MM.1S (cell line): ENCODE results near the gene SIM2.

Experiments used
- DNase-seq: peaks from one replicate; pipeline ENCODE4 v3.0.0-alpha.2; 2015
- H2AFZ ChIP-seq: fragments of 300-600 bp; sonication (generic); 2 replicates; pipeline ENCODE4 v1.6.0; 2016; ENCODE audit warnings: antibody characterized with exemption, low read length
- H3F3A ChIP-seq: fragments of 300-600 bp; sonication (generic); 2 replicates; pipeline ENCODE4 v1.6.1; 2016; ENCODE audit warnings: mild to moderate bottlenecking, antibody characterized with exemption, low read length, moderate library complexity, mixed read lengths; ENCODE audit not compliant: insufficient read depth
- H3K27ac ChIP-seq: fragments of 300-600 bp; sonication (generic); 2 replicates; pipeline ENCODE4 v1.5.1; 2016; ENCODE audit warnings: mild to moderate bottlenecking, low read length
- H3K27me3 ChIP-seq: fragments of 300-600 bp; sonication (generic); replicated peaks from 2 replicates; pipeline ENCODE4 v1.6.0; 2016; ENCODE audit warnings: low read length; ENCODE audit not compliant: insufficient read depth
- H3K36me3 ChIP-seq: fragments of 300-600 bp; sonication (generic); replicated peaks from 2 replicates; pipeline ENCODE4 v1.6.1; 2016; ENCODE audit warnings: mild to moderate bottlenecking, low read length, mixed read lengths; ENCODE audit not compliant: insufficient read depth
- H3K4me1 ChIP-seq: fragments of 300-600 bp; sonication (generic); 2 replicates; pipeline ENCODE4 v1.6.1; 2016; ENCODE audit warnings: low read length, mixed read lengths
- H3K4me2 ChIP-seq: fragments of 300-600 bp; sonication (generic); 2 replicates; pipeline ENCODE4 v1.6.0; 2016; ENCODE audit warnings: low read depth, low read length
- H3K4me3 ChIP-seq: fragments of 300-600 bp; sonication (generic); 2 replicates; pipeline ENCODE4 v1.5.1; 2016; ENCODE audit warnings: low read length, mixed read lengths
- H3K79me2 ChIP-seq: fragments of 300-600 bp; sonication (generic); 2 replicates; pipeline ENCODE4 v1.6.1; 2016; ENCODE audit warnings: mixed run types, low read length, mixed read lengths
- H3K9ac ChIP-seq: fragments of 300-600 bp; sonication (generic); 2 replicates; pipeline ENCODE4 v1.6.1; 2016; ENCODE audit warnings: low read length, mixed read lengths
- H3K9me2 ChIP-seq: fragments of 300-600 bp; sonication (generic); replicated peaks from 2 replicates; pipeline ENCODE4 v1.6.1; 2016; ENCODE audit warnings: mild to moderate bottlenecking, low read length, mixed read lengths; ENCODE audit not compliant: insufficient read depth
- H3K9me3 ChIP-seq: fragments of 300-600 bp; sonication (generic); replicated peaks from 2 replicates; pipeline ENCODE4 v1.6.1; 2016; ENCODE audit warnings: mild to moderate bottlenecking, low read length, mixed read lengths; ENCODE audit not compliant: insufficient read depth
- H4K20me1 ChIP-seq: fragments of 300-600 bp; sonication (generic); 2 replicates; pipeline ENCODE4 v1.6.1; 2016; ENCODE audit warnings: mild to moderate bottlenecking, low read length, moderate library complexity, mixed read lengths; ENCODE audit not compliant: insufficient read depth
- EZH2 ChIP-seq: fragments of 300-600 bp; sonication (generic); optimal IDR thresholded peaks from 2 replicates; pipeline ENCODE3; 2017; ENCODE audit warnings: low read depth, mild to moderate bottlenecking, antibody characterized with exemption, low read length, mixed read lengths
- EZH2phosphoT487 ChIP-seq: fragments of 300-600 bp; sonication (generic); IDR thresholded peaks from 2 replicates; pipeline ENCODE4 v1.6.1; 2018; ENCODE audit warnings: antibody characterized with exemption, low read length
- TF ChIP-seq, protein P1 (sequence below): fragments of 300-600 bp; sonication (generic); IDR thresholded peaks from 2 replicates; pipeline ENCODE4 v1.5.1; 2016; ENCODE audit warnings: antibody characterized with exemption, low read length, mixed read lengths

SIM2 gene

GRCh38 chr21:36686955-36687354 lies 12.0 kb upstream of the SIM2 start:
- H3K27me3 ChIP-seq, result peaks cover 11% of the 10 kb centered on the region
- H3K36me3 ChIP-seq, result no peaks in the 10 kb centered on the region
- no peak for DNase-seq
- H3K4me2 ChIP-seq, result no peak overlapping the region
- H4K20me1 ChIP-seq, result no peaks in the 10 kb centered on the region
- H3K9me2 ChIP-seq, result no peaks in the 10 kb centered on the region
- H3K4me3 ChIP-seq, result no peak overlapping the region
- no peak overlapping the region for H3K27ac ChIP-seq
- H3K9ac ChIP-seq, result no peak overlapping the region
- H3K79me2 ChIP-seq, result no peaks in the 10 kb centered on the region
- H2AFZ ChIP-seq, result no peak overlapping the region
- no peaks in the 10 kb centered on the region for H3K9me3 ChIP-seq
- H3K4me1 ChIP-seq, result no peaks in the 10 kb centered on the region
- H3F3A ChIP-seq, result no peaks in the 10 kb centered on the region
- TF ChIP-seq EZH2phosphoT487 (no peak), EZH2 (no peak)
- TF ChIP-seq, protein P1, sequence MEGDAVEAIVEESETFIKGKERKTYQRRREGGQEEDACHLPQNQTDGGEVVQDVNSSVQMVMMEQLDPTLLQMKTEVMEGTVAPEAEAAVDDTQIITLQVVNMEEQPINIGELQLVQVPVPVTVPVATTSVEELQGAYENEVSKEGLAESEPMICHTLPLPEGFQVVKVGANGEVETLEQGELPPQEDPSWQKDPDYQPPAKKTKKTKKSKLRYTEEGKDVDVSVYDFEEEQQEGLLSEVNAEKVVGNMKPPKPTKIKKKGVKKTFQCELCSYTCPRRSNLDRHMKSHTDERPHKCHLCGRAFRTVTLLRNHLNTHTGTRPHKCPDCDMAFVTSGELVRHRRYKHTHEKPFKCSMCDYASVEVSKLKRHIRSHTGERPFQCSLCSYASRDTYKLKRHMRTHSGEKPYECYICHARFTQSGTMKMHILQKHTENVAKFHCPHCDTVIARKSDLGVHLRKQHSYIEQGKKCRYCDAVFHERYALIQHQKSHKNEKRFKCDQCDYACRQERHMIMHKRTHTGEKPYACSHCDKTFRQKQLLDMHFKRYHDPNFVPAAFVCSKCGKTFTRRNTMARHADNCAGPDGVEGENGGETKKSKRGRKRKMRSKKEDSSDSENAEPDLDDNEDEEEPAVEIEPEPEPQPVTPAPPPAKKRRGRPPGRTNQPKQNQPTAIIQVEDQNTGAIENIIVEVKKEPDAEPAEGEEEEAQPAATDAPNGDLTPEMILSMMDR, result no peak

DNA sequence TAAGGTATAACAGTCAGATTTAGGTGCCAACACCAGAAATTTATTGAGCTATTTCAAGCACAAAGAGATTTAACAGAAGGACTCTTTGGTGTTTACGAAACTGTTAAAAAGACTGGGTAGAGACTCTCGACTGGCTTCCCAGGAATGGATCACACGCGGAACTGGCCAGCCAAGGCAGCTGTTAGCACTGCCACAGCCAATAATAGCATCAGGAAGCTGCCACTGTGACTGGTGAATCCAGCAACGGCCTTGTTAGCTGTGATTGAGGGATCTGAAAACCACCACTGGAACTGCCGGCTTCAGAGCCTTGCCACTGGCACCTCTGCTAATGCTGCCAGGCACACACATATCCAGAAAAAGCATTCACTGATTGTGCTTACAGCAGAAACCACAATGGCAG lies 10.6 kb upstream of the SIM2 start:
- no peaks in the 10 kb centered on the region for H4K20me1 ChIP-seq
- no peak overlapping the region for H3K4me3 ChIP-seq
- no peaks in the 10 kb centered on the region for H3K9me3 ChIP-seq
- H3K79me2 ChIP-seq, result no peaks in the 10 kb centered on the region
- H3K4me2 ChIP-seq, result no peak overlapping the region
- H3K36me3 ChIP-seq, result no peaks in the 10 kb centered on the region
- no peaks in the 10 kb centered on the region for H3F3A ChIP-seq
- H3K9me2 ChIP-seq, result no peaks in the 10 kb centered on the region
- H3K9ac ChIP-seq, result no peak overlapping the region
- H2AFZ ChIP-seq, result no peak overlapping the region
- no peak overlapping the region for H3K27ac ChIP-seq
- no peaks in the 10 kb centered on the region for H3K4me1 ChIP-seq
- no peak for DNase-seq
- peaks cover 25% of the 10 kb centered on the region for H3K27me3 ChIP-seq
- TF ChIP-seq, protein P1, result no peak
- TF ChIP-seq EZH2 (no peak), EZH2phosphoT487 (no peak)

DNA sequence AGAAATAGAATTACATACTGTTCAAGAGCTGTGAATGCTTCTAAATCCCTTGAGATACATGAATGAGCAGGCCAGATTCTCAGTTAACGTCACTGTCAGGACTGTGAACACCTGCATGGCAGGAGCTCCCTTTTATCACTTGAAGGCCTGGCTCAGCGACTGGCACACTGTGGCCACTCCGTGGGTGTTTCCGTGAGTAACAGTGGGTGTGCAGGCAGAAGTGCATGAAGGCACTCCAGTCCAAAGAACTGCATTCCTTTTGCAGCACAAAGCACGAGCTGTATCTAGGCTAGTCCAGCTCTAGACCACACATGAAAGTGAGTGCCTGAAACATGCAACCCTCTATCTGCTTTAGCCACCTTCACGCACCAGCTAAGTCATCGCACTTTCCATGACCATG lies 9.6 kb upstream of the SIM2 start:
- Histone ChIP-seq H3K4me2 (no peak overlapping the region), H3K36me3 (no peaks in the 10 kb centered on the region), H2AFZ (no peak overlapping the region), H3K9ac (no peak overlapping the region), H3K9me3 (no peaks in the 10 kb centered on the region), H3K9me2 (no peaks in the 10 kb centered on the region), H3F3A (no peaks in the 10 kb centered on the region), H3K4me3 (no peak overlapping the region), H4K20me1 (no peaks in the 10 kb centered on the region), H3K79me2 (no peaks in the 10 kb centered on the region), H3K27ac (no peak overlapping the region), H3K4me1 (no peaks in the 10 kb centered on the region), H3K27me3 (peaks cover 35% of the 10 kb centered on the region)
- TF ChIP-seq EZH2phosphoT487, result no peak
- TF ChIP-seq, protein P1, result no peak
- TF ChIP-seq EZH2, result no peak
- DNase-seq, result no peak
